ENCODE results near the gene MSI2. TPM values are rescaled to one million over a fixed set of nuclear protein-coding genes. Genes with fewer than 3 reads are reported as not detected.

MSI2 gene
- total RNA-seq, 4 donors from 2014 or later = 27.3 to 50.4 (median 36.8) TPM

DNA sequence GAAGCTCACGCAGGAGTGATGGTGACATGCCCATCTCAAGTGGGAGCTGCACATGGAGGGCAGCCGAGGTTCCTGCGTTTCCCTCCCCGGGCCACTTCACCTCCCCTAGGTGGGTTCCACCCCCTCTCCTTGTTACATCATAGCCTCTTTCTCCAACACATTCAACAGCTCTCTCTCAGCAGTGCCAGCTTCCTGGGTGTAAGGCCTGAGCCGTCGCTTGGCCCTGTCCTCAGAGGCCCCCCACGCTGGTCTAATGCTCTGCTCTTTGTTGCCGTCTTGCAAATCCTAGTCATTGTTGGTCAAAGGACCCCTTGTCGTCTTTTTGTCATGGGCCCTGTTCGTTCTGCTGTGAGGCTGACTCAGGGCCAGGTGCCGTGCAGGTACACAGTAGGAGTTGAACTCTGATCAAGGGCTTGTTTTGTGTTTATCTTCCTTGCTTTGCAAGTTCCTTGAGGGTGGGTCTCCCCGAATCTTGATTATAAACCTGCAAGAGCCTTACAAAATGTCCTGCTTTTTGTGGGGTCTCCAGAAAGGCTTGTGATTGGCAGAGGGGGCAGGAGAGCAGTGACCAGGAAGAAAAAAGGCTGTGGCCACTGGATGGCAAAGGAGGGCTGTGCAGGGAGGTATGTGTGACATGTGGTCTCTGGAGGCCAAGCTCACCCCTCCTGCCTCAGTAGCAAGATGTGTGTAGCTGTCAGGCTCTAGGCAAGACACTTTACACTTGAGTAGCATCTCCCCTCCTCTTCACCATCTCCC is 352.2 kb downstream of the MSI2 start:
- H3K9me3 ChIP-seq = no peaks in the 10 kb centered on the region
- H3K36me3 ChIP-seq = no peaks in the 10 kb centered on the region
- H3K27ac ChIP-seq = peak overlapping the region in 1 of 4 donors; percentile 2
- peaks cover 0 to 38% (median 15%) of the 10 kb centered on the region in 3 donors for H3K4me1 ChIP-seq
- no peaks in the 10 kb centered on the region for H3K27me3 ChIP-seq
- ATAC-seq = no peak
- 93 to 97% methylated on average over 6 to 8 of the region's 12 CpGs for WGBS, 2 donors (ENCODE audit: low coverage in 1 of 2)
- TF ChIP-seq POLR2A (IDR thresholded peaks at IDR 0.05) (no peak), POLR2AphosphoS5 (IDR thresholded peaks at IDR 0.05) (no peak), EP300 (IDR thresholded peaks at IDR 0.05) (no peak)
- TF ChIP-seq, protein P1, sequence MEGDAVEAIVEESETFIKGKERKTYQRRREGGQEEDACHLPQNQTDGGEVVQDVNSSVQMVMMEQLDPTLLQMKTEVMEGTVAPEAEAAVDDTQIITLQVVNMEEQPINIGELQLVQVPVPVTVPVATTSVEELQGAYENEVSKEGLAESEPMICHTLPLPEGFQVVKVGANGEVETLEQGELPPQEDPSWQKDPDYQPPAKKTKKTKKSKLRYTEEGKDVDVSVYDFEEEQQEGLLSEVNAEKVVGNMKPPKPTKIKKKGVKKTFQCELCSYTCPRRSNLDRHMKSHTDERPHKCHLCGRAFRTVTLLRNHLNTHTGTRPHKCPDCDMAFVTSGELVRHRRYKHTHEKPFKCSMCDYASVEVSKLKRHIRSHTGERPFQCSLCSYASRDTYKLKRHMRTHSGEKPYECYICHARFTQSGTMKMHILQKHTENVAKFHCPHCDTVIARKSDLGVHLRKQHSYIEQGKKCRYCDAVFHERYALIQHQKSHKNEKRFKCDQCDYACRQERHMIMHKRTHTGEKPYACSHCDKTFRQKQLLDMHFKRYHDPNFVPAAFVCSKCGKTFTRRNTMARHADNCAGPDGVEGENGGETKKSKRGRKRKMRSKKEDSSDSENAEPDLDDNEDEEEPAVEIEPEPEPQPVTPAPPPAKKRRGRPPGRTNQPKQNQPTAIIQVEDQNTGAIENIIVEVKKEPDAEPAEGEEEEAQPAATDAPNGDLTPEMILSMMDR (IDR thresholded peaks at IDR 0.05) = no peak
- H3K4me3 ChIP-seq = no peak overlapping the region

DNA sequence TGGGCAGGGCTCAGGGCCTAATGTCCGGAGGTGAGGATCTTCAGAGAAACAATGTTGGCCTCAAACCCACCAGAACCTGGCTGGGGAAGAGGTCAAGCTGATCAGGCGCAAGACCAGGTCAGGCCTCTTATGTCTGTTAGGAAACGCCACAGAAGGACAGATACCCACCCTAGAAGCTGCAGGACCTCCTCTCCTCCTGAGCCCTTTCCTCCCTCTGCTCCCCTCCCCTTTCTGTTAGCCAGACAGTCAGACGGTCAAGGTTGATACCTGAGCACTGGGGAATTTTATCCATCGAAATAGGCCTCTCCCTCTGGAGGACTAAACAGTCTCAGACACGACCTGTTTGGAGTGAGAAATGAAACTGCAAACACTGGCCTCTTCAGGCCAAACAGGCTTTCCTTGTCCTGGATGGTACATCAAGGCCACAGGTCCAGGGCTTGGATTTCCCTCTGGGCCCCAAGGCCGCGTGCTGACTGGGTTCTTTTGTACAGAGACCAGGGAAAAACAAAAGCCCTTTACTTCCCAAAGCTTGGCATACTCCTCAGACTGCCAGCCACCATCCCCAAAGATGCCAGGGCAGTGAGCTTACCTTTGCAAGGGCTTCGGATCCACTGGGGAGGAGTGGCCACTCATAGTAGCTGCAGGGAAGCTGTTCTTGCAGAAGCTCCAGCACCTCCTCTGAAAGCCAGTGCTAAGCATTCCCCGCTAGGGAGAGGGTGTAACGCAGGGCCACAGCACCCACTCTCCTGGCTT is 353.0 kb downstream of the MSI2 start:
- Histone ChIP-seq H3K27ac (peak overlapping the region in 2 of 4 donors; percentile 2 to 16), H3K4me3 (no peak overlapping the region), H3K36me3 (no peaks in the 10 kb centered on the region), H3K27me3 (no peaks in the 10 kb centered on the region), H3K4me1 (peaks cover 0 to 30% (median 14%) of the 10 kb centered on the region in 3 donors), H3K9me3 (no peaks in the 10 kb centered on the region)
- 80% methylated on average over 2 of the region's 11 CpGs; no CpG with 5 or more reads in 1 of the 2 donors for WGBS, 2 donors (ENCODE audit: low coverage in 1 of 2)
- TF ChIP-seq, protein P1 (IDR thresholded peaks at IDR 0.05) = no peak
- no peak for TF ChIP-seq EP300 (IDR thresholded peaks at IDR 0.05)
- TF ChIP-seq POLR2A (IDR thresholded peaks at IDR 0.05) = no peak
- no peak for TF ChIP-seq POLR2AphosphoS5 (IDR thresholded peaks at IDR 0.05)
- ATAC-seq = no peak

GRCh38 chr17:57609878-57610270 is 353.6 kb downstream of the MSI2 start:
- H3K27me3 ChIP-seq = no peaks in the 10 kb centered on the region
- no peak for ATAC-seq
- peaks cover 0 to 24% (median 8%) of the 10 kb centered on the region in 3 donors for H3K4me1 ChIP-seq
- H3K27ac ChIP-seq = no peak overlapping the region
- no peak overlapping the region for H3K4me3 ChIP-seq
- 40 to 72% methylated on average over 1 to 12 of the region's 13 CpGs for WGBS, 2 donors (ENCODE audit: low coverage in 1 of 2)
- no peaks in the 10 kb centered on the region for H3K36me3 ChIP-seq
- no peak for TF ChIP-seq EP300 (IDR thresholded peaks at IDR 0.05)
- TF ChIP-seq POLR2A (IDR thresholded peaks at IDR 0.05) = no peak
- TF ChIP-seq, protein P1 (IDR thresholded peaks at IDR 0.05) = no peak
- no peak for TF ChIP-seq POLR2AphosphoS5 (IDR thresholded peaks at IDR 0.05)
- no peaks in the 10 kb centered on the region for H3K9me3 ChIP-seq

DNA sequence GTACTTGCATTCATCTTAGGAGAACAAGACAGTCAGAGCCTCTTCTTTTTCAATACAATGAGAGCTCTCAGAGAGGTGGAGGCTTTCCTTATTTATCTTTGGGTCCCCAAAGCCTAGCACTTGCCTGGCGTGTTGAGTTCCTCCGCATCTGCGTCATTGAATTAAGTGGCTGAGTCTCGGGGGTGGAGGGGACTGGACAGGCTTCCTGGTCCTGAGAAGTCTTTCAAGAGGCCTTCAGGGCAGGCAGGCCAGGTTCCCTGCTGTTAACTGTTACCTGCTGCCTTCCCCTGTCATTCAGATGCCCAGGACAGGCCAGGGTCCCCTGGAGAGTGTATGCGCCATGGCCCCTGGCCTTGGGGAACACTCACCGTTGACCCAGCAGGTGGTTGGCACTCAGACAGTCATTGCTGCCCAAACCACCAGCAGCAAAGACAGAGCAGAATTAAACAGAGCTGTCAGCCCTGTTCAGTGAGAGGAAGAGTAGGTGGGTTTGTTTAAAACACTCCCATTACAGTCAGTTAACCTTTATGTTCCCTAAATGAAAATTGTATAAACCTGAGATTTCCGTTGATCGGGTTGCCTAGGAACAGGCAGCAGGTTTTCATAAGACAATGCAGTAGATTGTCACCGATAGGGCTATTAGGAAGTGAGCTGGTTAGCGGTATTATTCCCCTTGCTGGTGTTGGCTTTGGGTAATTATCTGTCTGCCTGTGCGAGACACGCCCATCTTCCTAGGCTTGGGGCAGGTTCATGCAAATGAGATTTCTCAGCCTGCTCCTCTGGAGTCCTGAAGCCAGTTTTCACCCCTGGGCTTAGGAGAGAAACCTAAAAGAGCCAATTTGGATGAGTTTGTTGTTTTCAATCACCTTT is 356.1 kb downstream of the MSI2 start:
- ATAC-seq = no peak
- no peaks in the 10 kb centered on the region for H3K36me3 ChIP-seq
- peaks cover 0 to 18% (median 0%) of the 10 kb centered on the region in 3 donors for H3K4me1 ChIP-seq
- H3K4me3 ChIP-seq = no peak overlapping the region
- TF ChIP-seq POLR2AphosphoS5 (IDR thresholded peaks at IDR 0.05) (no peak), POLR2A (IDR thresholded peaks at IDR 0.05) (no peak), EP300 (IDR thresholded peaks at IDR 0.05) (no peak)
- TF ChIP-seq, protein P1 (IDR thresholded peaks at IDR 0.05) = no peak
- 69 to 75% methylated on average over 3 to 7 of the region's 12 CpGs for WGBS, 2 donors (ENCODE audit: low coverage in 1 of 2)
- no peaks in the 10 kb centered on the region for H3K27me3 ChIP-seq
- H3K9me3 ChIP-seq = no peaks in the 10 kb centered on the region
- H3K27ac ChIP-seq = no peak overlapping the region

Measured in gastroesophageal sphincter (tissue), 4 donors.